Peyer's patch (tissue), 4 donors: ENCODE results near the gene GALNT1.

Source experiments
- CTCF ChIP-seq, 6 experiments: fragments of 450-650 bp in 4 of 6; fragments of 200-600 bp in 2 of 6; sonication (generic) in 1 of 6; IDR thresholded peaks; one replicate each; pipeline ENCODE4 v1.5.1; 2017 to 2019; ENCODE audit warnings: antibody characterized with exemption in 6 of 6, mild to moderate bottlenecking in 3 of 6, moderate library complexity in 1 of 6
- POLR2A ChIP-seq, 2 donors: fragments of 450-650 bp; IDR thresholded peaks; one replicate each; pipeline ENCODE4 v1.5.1; 2017; ENCODE audit warnings: antibody characterized with exemption in 2 of 2, mild to moderate bottlenecking in 2 of 2, moderate library complexity in 2 of 2

GRCh38 chr18:35713545-35713944 is 132.0 kb downstream of the GALNT1 start:
- TF ChIP-seq CTCF (IDR thresholded peaks at IDR 0.05) (no peak), POLR2A (IDR thresholded peaks at IDR 0.05) (no peak)
